Suppressor macrophage treated with lipopolysaccharide for 1 hour (primary cell): Measurements from ENCODE around the gene OR6B3.

Experiments used
- DNase-seq, 3 donors: peaks; one replicate each; pipeline ENCODE4 v3.0.0-alpha.2; 2020 to 2022

OR6B3 gene

GRCh38 chr2:240043279-240043989 lies 9.9 kb downstream of the OR6B3 start:
- DNase-seq: no peak

GRCh38 chr2:240042740-240043139 lies 10.6 kb downstream of the OR6B3 start:
- no peak for DNase-seq

- no peak for DNase-seq
Measured at GRCh38 chr2:240041363-240041762, 12.0 kb downstream of the OR6B3 start.

GRCh38 chr2:240037358-240037757 lies 16.0 kb downstream of the OR6B3 start:
- DNase-seq: no peak

- no peak for DNase-seq
Measured at GRCh38 chr2:240033330-240033678, 20.0 kb downstream of the OR6B3 start.

- DNase-seq: no peak
Measured at GRCh38 chr2:240032406-240033329, 20.7 kb downstream of the OR6B3 start.

GRCh38 chr2:240030379-240031094 lies 22.8 kb downstream of the OR6B3 start, which contains the start of gene OR6B2:
OR6B2 (minus strand) TSS chr2:240030429; CDS start chr2:240030429, 0 bp downstream.
- no peak for DNase-seq

GRCh38 chr2:240024766-240025165 lies 28.6 kb downstream of the OR6B3 start:
- DNase-seq: peak; percentile 8 to 26 (median 21)

GRCh38 chr2:240023792-240024191 lies 29.5 kb downstream of the OR6B3 start:
- DNase-seq: no peak

GRCh38 chr2:240021488-240022104 lies 31.7 kb downstream of the OR6B3 start:
- peak; percentile 71 to 82 (median 72) for DNase-seq

GRCh38 chr2:240018071-240018750 lies 35.1 kb downstream of the OR6B3 start:
- DNase-seq: no peak

- no peak for DNase-seq
Measured at GRCh38 chr2:240014327-240014726, 39.0 kb downstream of the OR6B3 start.

- DNase-seq: no peak
Measured at GRCh38 chr2:240013343-240013742, 40.0 kb downstream of the OR6B3 start.

- no peak for DNase-seq
Measured at GRCh38 chr2:240002983-240003382, 50.3 kb downstream of the OR6B3 start.

- DNase-seq: no peak
Measured at GRCh38 chr2:240000671-240001070, 52.6 kb downstream of the OR6B3 start.

GRCh38 chr2:239997686-239998409 lies 55.5 kb downstream of the OR6B3 start:
- no peak for DNase-seq
